Stimulated activated CD4-positive, alpha-beta T cell treated with anti-CD3 and anti-CD28 coated beads, Interleukin-1b, Interleukin-23, amount 100 ng/mL, for 1 hour (primary cell): ENCODE data around the gene PSMC4.
A peak's percentile ranks its signal among the peaks of the same experiment; 100 is the strongest.

ENCODE experiments used
- DNase-seq, 2 donors: peaks; one replicate each; pipeline ENCODE4 v3.0.0-alpha.2; 2020; ENCODE audit warnings: low read depth in 2 of 2

The PSMC4 gene

GRCh38 chr19:39987596-39987995, 16.6 kb downstream of the PSMC4 start:
- no peak for DNase-seq

- no peak for DNase-seq
Observed at GRCh38 chr19:39993605-39994004, 22.6 kb downstream of the PSMC4 start.

- DNase-seq: no peak
Observed at GRCh38 chr19:39994361-39994760, 23.4 kb downstream of the PSMC4 start.

GRCh38 chr19:39995794-39996193, 24.8 kb downstream of the PSMC4 start:
- no peak for DNase-seq

DNA sequence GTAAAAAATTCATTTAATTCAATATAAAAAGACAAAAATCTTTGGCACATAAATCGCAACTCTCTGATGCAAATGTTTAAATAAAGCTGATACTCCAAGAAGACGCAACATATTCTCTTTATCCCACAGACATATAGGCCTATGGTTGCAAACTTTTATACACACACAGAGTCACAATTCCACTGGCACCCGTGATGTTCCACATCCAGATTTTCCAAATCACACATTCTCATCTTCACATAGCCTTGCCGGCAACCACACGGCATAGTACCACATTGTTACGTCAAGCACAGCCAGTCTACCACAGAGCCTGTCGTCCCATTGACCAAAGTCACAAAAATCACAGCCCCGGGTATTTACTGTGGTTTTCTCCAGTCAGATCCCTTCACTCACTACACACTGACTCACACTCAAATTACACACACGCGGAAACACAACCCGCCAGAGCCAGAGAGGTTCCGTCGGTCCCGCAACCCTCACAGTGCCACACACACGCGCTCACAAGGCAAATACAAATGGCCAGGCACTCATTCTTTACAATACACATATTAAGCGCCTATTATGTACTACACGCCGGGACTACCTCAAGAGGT, 25.3 kb downstream of the PSMC4 start:
- DNase-seq: peak in 1 of 2 donors; percentile 6

DNA sequence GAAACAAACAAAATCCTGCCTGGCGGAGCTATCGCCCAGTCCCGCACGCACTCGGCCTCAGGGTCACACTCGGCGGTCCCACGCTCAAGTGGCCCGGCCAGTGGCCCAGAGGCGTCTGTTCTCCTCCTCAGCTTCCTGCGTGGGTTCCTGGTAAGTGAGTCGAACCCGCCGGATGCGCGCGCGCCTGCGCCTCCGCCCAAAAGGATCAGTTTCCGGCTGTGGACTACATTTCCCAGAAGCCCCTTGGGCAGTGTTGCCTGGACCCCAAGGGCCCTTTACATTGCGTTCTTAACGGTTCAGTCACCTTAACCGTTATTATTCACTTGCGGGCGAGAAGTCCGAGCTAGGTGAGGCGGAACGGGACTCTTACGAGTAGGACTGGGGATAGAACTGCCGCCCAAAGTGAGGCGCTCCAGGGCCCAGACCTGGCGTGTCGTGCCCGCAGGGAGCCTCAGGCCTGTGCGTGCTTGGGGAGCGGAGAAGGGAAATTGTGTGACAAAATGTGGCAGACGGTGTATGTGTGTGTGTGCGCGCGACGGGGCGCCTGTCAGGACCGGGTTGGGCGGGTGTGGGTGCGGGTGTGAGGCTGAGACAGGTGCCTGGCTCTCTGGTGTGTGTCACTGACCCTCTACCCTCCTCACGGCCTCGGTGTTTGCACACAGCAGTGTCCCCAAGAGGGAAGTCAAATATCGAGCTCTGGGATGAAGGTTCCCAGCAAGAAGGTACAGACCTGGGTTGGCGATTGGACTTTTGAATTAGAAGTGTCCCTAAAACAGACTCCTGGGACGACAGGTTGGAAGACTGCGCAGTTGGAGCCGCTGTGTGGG, 26.1 kb downstream of the PSMC4 start, which contains the start of gene ZNF546:
Gene ZNF546, plus strand, starts transcription at position 250 of the 827 bp plus-strand sequence. CDS start 1,267 bp downstream, outside the sequence.
- peak; percentile 73 to 81 for DNase-seq

GRCh38 chr19:39997638-39998216, 26.8 kb downstream of the PSMC4 start:
- DNase-seq: no peak

GRCh38 chr19:39998501-39998900, 27.5 kb downstream of the PSMC4 start:
- DNase-seq: no peak

DNA sequence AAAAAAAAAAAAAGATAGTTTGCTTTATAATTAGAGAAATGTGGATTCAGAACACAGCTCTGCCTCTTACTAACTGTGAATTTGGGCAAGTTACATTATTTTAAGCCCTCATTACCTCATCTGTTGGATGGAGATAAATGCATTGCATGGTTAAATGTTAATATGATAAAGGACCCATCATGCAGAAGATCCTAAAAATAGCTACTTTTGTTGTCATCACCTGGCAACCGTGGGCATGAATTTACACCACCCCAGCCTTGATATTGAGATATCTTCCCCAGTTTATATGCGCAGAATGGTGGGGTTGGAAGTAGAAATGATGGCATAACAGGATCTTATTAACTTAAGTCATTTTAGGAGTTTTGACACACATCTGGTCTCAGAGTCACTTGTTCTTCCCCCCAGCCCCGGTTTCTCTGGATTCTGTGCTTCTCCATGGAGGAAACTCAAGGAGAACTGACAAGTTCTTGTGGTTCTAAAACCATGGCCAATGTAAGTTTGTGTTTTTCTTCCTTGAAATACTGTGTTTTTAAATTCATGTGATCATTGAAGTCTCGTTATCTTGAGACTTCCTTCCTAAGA, 34.8 kb downstream of the PSMC4 start:
- no peak for DNase-seq

- no peak for DNase-seq
Observed at GRCh38 chr19:40006273-40006691, 35.3 kb downstream of the PSMC4 start.

GRCh38 chr19:40009674-40010073, 38.7 kb downstream of the PSMC4 start:
- DNase-seq: no peak

- no peak for DNase-seq
Observed at GRCh38 chr19:40013991-40014390, 43.0 kb downstream of the PSMC4 start.

- no peak for DNase-seq
Observed at GRCh38 chr19:40023969-40024368, 53.0 kb downstream of the PSMC4 start.

DNA sequence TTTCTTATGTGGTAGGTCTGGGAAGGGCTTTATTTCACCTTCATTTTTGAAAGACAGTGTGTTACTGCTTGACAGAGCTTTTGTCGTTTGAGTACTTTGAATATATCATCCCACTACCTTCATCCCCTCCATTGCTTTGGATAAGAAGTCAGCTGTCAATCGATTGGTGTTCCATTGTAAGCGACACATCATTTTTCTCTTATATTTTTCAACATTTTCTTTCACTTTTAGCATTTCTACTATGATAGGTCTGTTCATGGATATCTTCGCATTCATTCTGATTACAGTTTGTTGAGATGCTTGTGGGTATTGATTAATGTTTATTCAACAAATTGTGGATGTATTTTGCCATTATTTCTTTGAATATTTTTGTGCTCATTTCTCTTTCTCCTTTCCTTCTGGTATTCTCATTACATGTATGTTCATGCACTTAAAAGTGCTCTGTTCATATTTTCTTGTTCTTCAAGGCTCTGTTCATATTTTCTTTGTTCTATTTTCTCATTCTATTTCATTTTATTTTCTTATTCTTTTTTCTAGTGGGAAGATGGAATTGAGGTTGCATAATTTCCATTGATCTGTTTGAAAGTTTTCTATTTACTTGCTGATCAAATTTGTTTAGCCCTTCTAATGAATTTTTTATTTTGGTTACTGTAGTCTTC, 55.1 kb downstream of the PSMC4 start:
- no peak for DNase-seq

- no peak for DNase-seq
Observed at GRCh38 chr19:40026597-40026970, 55.6 kb downstream of the PSMC4 start.
